ENCODE results near the gene SGTB.
"Not testable (repeated sequence)": the region's sequence is repeated elsewhere in the genome, so short reads cannot be mapped to it uniquely, and the experiment has no call there.

- not testable (repeated sequence) for TF ChIP-seq CTCF (conservative IDR thresholded peaks at IDR 0.05 in 1 of 2, IDR thresholded peaks at IDR 0.05 in 1 of 2; ENCODE audit: low read depth in 1 of 2, low read length in 2 of 2); EZH2 (IDR thresholded peaks at IDR 0.05; ENCODE audit: low read length, missing control alignments)
Measured at GRCh38 chr5:65676056-65676455, 45.9 kb downstream of the SGTB start.

Data from fibroblast of lung (primary cell).